Measurements from ENCODE around the gene CNGA3. TPM values are rescaled to one million over a fixed set of nuclear protein-coding genes. Genes with fewer than 3 reads are reported as not detected.

The CNGA3 gene
- total and polyA plus RNA-seq, 2 donors (not counting 3 experiments of a cell fraction or from before 2014, with no cell fraction given) = not detected

- no peak overlapping the region for H3K4me2 ChIP-seq (ENCODE audit: insufficient read depth, low read length)
- no peak for DNase-seq (ENCODE audit: low read depth, low spot score)
- no peaks in the 10 kb centered on the region for H3K79me2 ChIP-seq (ENCODE audit: control insufficient read depth, insufficient read depth, low read length)
- FAIRE-seq = no peak
- TF ChIP-seq JUN (IDR thresholded peaks at IDR 0.05; ENCODE audit: borderline replicate concordance, insufficient read depth, insufficient read length, low read depth) (no peak), FOS (IDR thresholded peaks at IDR 0.05; ENCODE audit: borderline replicate concordance, insufficient read depth, low read length) (no peak), POLR2A (IDR thresholded peaks at IDR 0.05; ENCODE audit: low read depth, low read length) (no peak), MYC (IDR thresholded peaks at IDR 0.05; ENCODE audit: low read depth, low read length) (no peak)
- H3K9me3 ChIP-seq (replicated peaks; ENCODE audit: control insufficient read depth, insufficient read depth, low read length) = no peaks in the 10 kb centered on the region
- dilution Hi-C loops (cut with MboI; ENCODE audit: extremely low pct_ligation_motif_present, low sequenced_read_pairs) = no loop called here
- CTCF ChIA-PET = interaction anchor here (5.3 kb wide), 1 partner anchor 690 kb away, joined by 116 read pairs; no protein-coding TSS in a partner anchor
- intact Hi-C loops (cut with micrococcal nuclease) = loop anchor here (10.0 kb wide), 1 partner anchor 794 kb away; no protein-coding TSS in a partner anchor
- peaks cover 0 to 4% of the 10 kb centered on the region in 2 experiments for H3K27me3 ChIP-seq (ENCODE audit: control insufficient read depth in 2 of 2, insufficient read depth in 2 of 2, low read length in 2 of 2)
- POLR2A ChIA-PET = no interaction called here
- no peaks in the 10 kb centered on the region for H3K9me1 ChIP-seq (replicated peaks; ENCODE audit: control insufficient read depth, extremely low read depth, insufficient read depth, low read length)
- H3K4me3 ChIP-seq (replicated peaks in 1 of 3; ENCODE audit: insufficient read depth in 1 of 3, low read depth in 1 of 3, low read length in 3 of 3) = no peak overlapping the region
- peaks cover 6% of the 10 kb centered on the region for H3K4me1 ChIP-seq (ENCODE audit: control insufficient read depth, extremely low read depth, insufficient read depth, low read length)
- H3K36me3 ChIP-seq (ENCODE audit: control insufficient read depth in 2 of 2, extremely low read depth in 1 of 2, insufficient read depth in 2 of 2, low read length in 2 of 2) = no peaks in the 10 kb centered on the region
- no peak overlapping the region for H2AFZ ChIP-seq (ENCODE audit: low read depth, low read length)
- BruUV-seq (replicated peaks) = no TSS peak
- H3K27ac ChIP-seq (ENCODE audit: insufficient read depth, low read depth, low read length) = no peak overlapping the region
- H3K9ac ChIP-seq (replicated peaks; ENCODE audit: extremely low read depth, insufficient read depth, low read length) = no peak overlapping the region
- H4K20me1 ChIP-seq (replicated peaks; ENCODE audit: control insufficient read depth, extremely low read depth, insufficient read depth, low read length) = no peaks in the 10 kb centered on the region
Measured at GRCh38 chr2:98389251-98389605, 43.0 kb downstream of the CNGA3 start.

GRCh38 chr2:98390571-98391476, 44.6 kb downstream of the CNGA3 start:
- TF ChIP-seq GATA2 (IDR thresholded peaks at IDR 0.05; ENCODE audit: insufficient read depth, insufficient read length, low read depth, low read length) (no peak), FOS (IDR thresholded peaks at IDR 0.05; ENCODE audit: borderline replicate concordance, insufficient read depth, low read length) (no peak), POLR2AphosphoS5 (IDR thresholded peaks at IDR 0.05; ENCODE audit: insufficient read depth, low read depth, low read length) (no peak), POLR2A (IDR thresholded peaks at IDR 0.05; ENCODE audit: low read depth, low read length) (no peak), JUN (IDR thresholded peaks at IDR 0.05; ENCODE audit: borderline replicate concordance, insufficient read depth, insufficient read length, low read depth) (no peak), MYC (IDR thresholded peaks at IDR 0.05; ENCODE audit: low read depth, low read length) (no peak), EZH2 (IDR thresholded peaks at IDR 0.05; ENCODE audit: borderline replicate concordance, low read depth, low read length, severe bottlenecking) (no peak)
- TF ChIP-seq, protein P1, sequence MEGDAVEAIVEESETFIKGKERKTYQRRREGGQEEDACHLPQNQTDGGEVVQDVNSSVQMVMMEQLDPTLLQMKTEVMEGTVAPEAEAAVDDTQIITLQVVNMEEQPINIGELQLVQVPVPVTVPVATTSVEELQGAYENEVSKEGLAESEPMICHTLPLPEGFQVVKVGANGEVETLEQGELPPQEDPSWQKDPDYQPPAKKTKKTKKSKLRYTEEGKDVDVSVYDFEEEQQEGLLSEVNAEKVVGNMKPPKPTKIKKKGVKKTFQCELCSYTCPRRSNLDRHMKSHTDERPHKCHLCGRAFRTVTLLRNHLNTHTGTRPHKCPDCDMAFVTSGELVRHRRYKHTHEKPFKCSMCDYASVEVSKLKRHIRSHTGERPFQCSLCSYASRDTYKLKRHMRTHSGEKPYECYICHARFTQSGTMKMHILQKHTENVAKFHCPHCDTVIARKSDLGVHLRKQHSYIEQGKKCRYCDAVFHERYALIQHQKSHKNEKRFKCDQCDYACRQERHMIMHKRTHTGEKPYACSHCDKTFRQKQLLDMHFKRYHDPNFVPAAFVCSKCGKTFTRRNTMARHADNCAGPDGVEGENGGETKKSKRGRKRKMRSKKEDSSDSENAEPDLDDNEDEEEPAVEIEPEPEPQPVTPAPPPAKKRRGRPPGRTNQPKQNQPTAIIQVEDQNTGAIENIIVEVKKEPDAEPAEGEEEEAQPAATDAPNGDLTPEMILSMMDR (IDR thresholded peaks at IDR 0.05; ENCODE audit: extremely low read depth in 1 of 2, insufficient read depth in 1 of 2, low read depth in 1 of 2, low read length in 2 of 2) = no peak
- TF ChIP-seq, protein P2, sequence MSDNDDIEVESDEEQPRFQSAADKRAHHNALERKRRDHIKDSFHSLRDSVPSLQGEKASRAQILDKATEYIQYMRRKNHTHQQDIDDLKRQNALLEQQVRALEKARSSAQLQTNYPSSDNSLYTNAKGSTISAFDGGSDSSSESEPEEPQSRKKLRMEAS (IDR thresholded peaks at IDR 0.05; ENCODE audit: insufficient read depth, insufficient read length) = no peak
- peaks cover 0 to 2% of the 10 kb centered on the region in 2 experiments for H3K27me3 ChIP-seq (ENCODE audit: control insufficient read depth in 2 of 2, insufficient read depth in 2 of 2, low read length in 2 of 2)
- FAIRE-seq (no peak), DNase-seq (ENCODE audit: low read depth, low spot score) (no peak)
- no peaks in the 10 kb centered on the region for H3K79me2 ChIP-seq (ENCODE audit: control insufficient read depth, insufficient read depth, low read length)
- ChIA-PET CTCF (no interaction called here), POLR2A (no interaction called here)
- BruUV-seq (replicated peaks) = no TSS peak
- no peak overlapping the region for H3K4me3 ChIP-seq (replicated peaks in 1 of 3; ENCODE audit: insufficient read depth in 1 of 3, low read depth in 1 of 3, low read length in 3 of 3)
- H3K4me1 ChIP-seq (ENCODE audit: control insufficient read depth, extremely low read depth, insufficient read depth, low read length) = peaks cover 17% of the 10 kb centered on the region
- no peaks in the 10 kb centered on the region for H3K9me1 ChIP-seq (replicated peaks; ENCODE audit: control insufficient read depth, extremely low read depth, insufficient read depth, low read length)
- no peak overlapping the region for H3K4me2 ChIP-seq (ENCODE audit: insufficient read depth, low read length)
- intact Hi-C loops (cut with micrococcal nuclease) (no loop called here), dilution Hi-C loops (cut with MboI; ENCODE audit: extremely low pct_ligation_motif_present, low sequenced_read_pairs) (no loop called here)
- no peak overlapping the region for H3K9ac ChIP-seq (replicated peaks; ENCODE audit: extremely low read depth, insufficient read depth, low read length)
- no peak overlapping the region for H2AFZ ChIP-seq (ENCODE audit: low read depth, low read length)
- no peaks in the 10 kb centered on the region for H4K20me1 ChIP-seq (replicated peaks; ENCODE audit: control insufficient read depth, extremely low read depth, insufficient read depth, low read length)
- H3K36me3 ChIP-seq (ENCODE audit: control insufficient read depth in 2 of 2, extremely low read depth in 1 of 2, insufficient read depth in 2 of 2, low read length in 2 of 2) = no peaks in the 10 kb centered on the region
- no peak overlapping the region for H3K27ac ChIP-seq (ENCODE audit: insufficient read depth, low read depth, low read length)
- no peaks in the 10 kb centered on the region for H3K9me3 ChIP-seq (replicated peaks; ENCODE audit: control insufficient read depth, insufficient read depth, low read length)
